HCT116 (cell line): ENCODE data around the gene GNMT.

Experiments
- ATF3 ChIP-seq: IDR thresholded peaks from 2 replicates; pipeline ENCODE4 v1.6.1; 2012
- CEBPB ChIP-seq: IDR thresholded peaks from 2 replicates; pipeline ENCODE4 v1.6.1; 2012; ENCODE audit warnings: low read depth
- CTCF ChIP-seq, 3 experiments: fragments of 200-600 bp in 1 of 3; sonication (generic) in 1 of 3; IDR thresholded peaks in 2 of 3; conservative IDR thresholded peaks in 1 of 3; 2 replicates each; pipeline ENCODE4 v1.5.1; 2012 to 2017; ENCODE audit warnings: low read depth in 2 of 3, low read length in 2 of 3, antibody characterized with exemption in 1 of 3, borderline replicate concordance in 1 of 3, control low read depth in 1 of 3, mild to moderate bottlenecking in 1 of 3, mixed read lengths in 1 of 3, mixed run types in 1 of 3, moderate library complexity in 1 of 3; ENCODE audit not compliant: insufficient read depth in 1 of 3
- EZH2 ChIP-seq: fragments of 200-600 bp; sonication (generic); IDR thresholded peaks from 2 replicates; pipeline ENCODE4 v1.6.1; 2017; ENCODE audit warnings: antibody characterized with exemption, mixed run types
- EZH2phosphoT487 ChIP-seq: fragments of 200-600 bp; IDR thresholded peaks from 2 replicates; pipeline ENCODE4 v1.6.1; 2018; ENCODE audit warnings: antibody characterized with exemption, borderline replicate concordance
- JUND ChIP-seq: IDR thresholded peaks from 2 replicates; pipeline ENCODE4 v1.6.1; 2012
- MAX ChIP-seq: IDR thresholded peaks from 2 replicates; pipeline ENCODE4 v1.6.1; 2012
- POLR2A ChIP-seq: IDR thresholded peaks from 2 replicates; pipeline ENCODE4 v1.7.0; 2011; ENCODE audit warnings: borderline replicate concordance; ENCODE audit not compliant: insufficient read depth, insufficient read length; ENCODE audit errors: extremely low read depth
- SIN3A ChIP-seq: IDR thresholded peaks from 2 replicates; pipeline ENCODE4 v1.6.1; 2012; ENCODE audit warnings: low read depth
- SP1 ChIP-seq: IDR thresholded peaks from 2 replicates; pipeline ENCODE4 v1.6.1; 2012; ENCODE audit warnings: low read depth
- YY1 ChIP-seq: IDR thresholded peaks from 2 replicates; pipeline ENCODE4 v1.6.1; 2011; ENCODE audit warnings: low read length, low read depth, moderate library complexity, mild to moderate bottlenecking; ENCODE audit not compliant: insufficient replicate concordance; ENCODE audit errors: extremely low read depth
- ZBTB33 ChIP-seq: IDR thresholded peaks from 2 replicates; pipeline ENCODE4 v1.6.1; 2011; ENCODE audit warnings: mild to moderate bottlenecking, low read length, moderate library complexity; ENCODE audit not compliant: insufficient replicate concordance; ENCODE audit errors: extremely low read depth
- ZFX ChIP-seq: fragments of 450-650 bp; IDR thresholded peaks from 2 replicates; pipeline ENCODE4 v1.6.1; 2017

- TF ChIP-seq CTCF (IDR thresholded peaks at IDR 0.05 in 2 of 3, conservative IDR thresholded peaks at IDR 0.05 in 1 of 3; ENCODE audit: borderline replicate concordance in 1 of 3, insufficient read depth in 1 of 3, low read depth in 2 of 3, low read length in 2 of 3): no peak
- no peak for TF ChIP-seq POLR2A
- TF ChIP-seq MAX: no peak
- TF ChIP-seq YY1: no peak
- TF ChIP-seq EZH2phosphoT487: no peak
- no peak for TF ChIP-seq ZBTB33
- no peak for TF ChIP-seq ZFX
- no peak for TF ChIP-seq JUND
- no peak for TF ChIP-seq ATF3
- no peak for TF ChIP-seq EZH2
- no peak for TF ChIP-seq CEBPB
- TF ChIP-seq SP1: no peak
- TF ChIP-seq SIN3A: no peak
Observed at GRCh38 chr6:42915732-42916131, 44.8 kb upstream of the GNMT start, which contains the start of gene PTCRA.
